Activated CD8-positive, alpha-beta memory T cell treated with anti-CD3 and anti-CD28 coated beads for 1 hour (primary cell): Measurements from ENCODE around the gene NDUFAF8.

Source experiments
- DNase-seq, 2 donors: peaks; one replicate each; pipeline ENCODE4 v3.0.0-alpha.2; 2020; ENCODE audit warnings: low read depth in 1 of 2; ENCODE audit errors: extremely low read depth in 1 of 2

Gene NDUFAF8

GRCh38 chr17:81200695-81201580 is 38.2 kb upstream of the NDUFAF8 start:
- no peak for DNase-seq

- no peak for DNase-seq
Measured at GRCh38 chr17:81202318-81202717, 36.8 kb upstream of the NDUFAF8 start.

- no peak for DNase-seq
Measured at GRCh38 chr17:81203136-81203535, 36.0 kb upstream of the NDUFAF8 start.

- no peak for DNase-seq
Measured at GRCh38 chr17:81204578-81204977, 34.5 kb upstream of the NDUFAF8 start.

- no peak for DNase-seq
Measured at GRCh38 chr17:81206166-81206565, 33.0 kb upstream of the NDUFAF8 start.

- DNase-seq, result no peak
Measured at GRCh38 chr17:81206657-81207056, 32.5 kb upstream of the NDUFAF8 start.

- no peak for DNase-seq
Measured at GRCh38 chr17:81207610-81208581, 31.2 kb upstream of the NDUFAF8 start.

- DNase-seq, result no peak
Measured at GRCh38 chr17:81208651-81209050, 30.5 kb upstream of the NDUFAF8 start.

- no peak for DNase-seq
Measured at GRCh38 chr17:81209141-81209540, 30.0 kb upstream of the NDUFAF8 start.

GRCh38 chr17:81210466-81210865 is 28.7 kb upstream of the NDUFAF8 start:
- no peak for DNase-seq

GRCh38 chr17:81210868-81211267 is 28.2 kb upstream of the NDUFAF8 start:
- DNase-seq, result no peak

- DNase-seq, result no peak
Measured at GRCh38 chr17:81212365-81212764, 26.8 kb upstream of the NDUFAF8 start.

GRCh38 chr17:81213978-81214377 is 25.1 kb upstream of the NDUFAF8 start:
- DNase-seq, result no peak

- DNase-seq, result no peak
Measured at GRCh38 chr17:81217491-81217890, 21.6 kb upstream of the NDUFAF8 start.

- no peak for DNase-seq
Measured at GRCh38 chr17:81218459-81218858, 20.7 kb upstream of the NDUFAF8 start.

- no peak for DNase-seq
Measured at GRCh38 chr17:81218991-81219390, 20.1 kb upstream of the NDUFAF8 start.

- no peak for DNase-seq
Measured at GRCh38 chr17:81219476-81220180, 19.5 kb upstream of the NDUFAF8 start.

GRCh38 chr17:81221371-81221841 is 17.7 kb upstream of the NDUFAF8 start:
- no peak for DNase-seq

- no peak for DNase-seq
Measured at GRCh38 chr17:81221842-81222619, 17.1 kb upstream of the NDUFAF8 start.

GRCh38 chr17:81222620-81222905 is 16.6 kb upstream of the NDUFAF8 start:
- no peak for DNase-seq
